HG02943 (cell line): ENCODE data around the gene PRKCH.

ENCODE experiments used
- ATAC-seq: cut with Tn5 transposase; IDR thresholded peaks from one replicate; pipeline ENCODE4 v1.9.1; 2021; ENCODE audit warnings: mild to moderate bottlenecking, low read depth, moderate library complexity; ENCODE audit not compliant: unreplicated experiment

PRKCH gene

GRCh38 chr14:61417883-61418455 lies 96.6 kb downstream of the PRKCH start:
- no peak for ATAC-seq

- ATAC-seq, result no peak
Observed at GRCh38 chr14:61418746-61419145, 97.4 kb downstream of the PRKCH start.

GRCh38 chr14:61419201-61419600 lies 97.8 kb downstream of the PRKCH start:
- ATAC-seq, result no peak

GRCh38 chr14:61420326-61420725 lies 98.9 kb downstream of the PRKCH start:
- no peak for ATAC-seq

- ATAC-seq, result no peak
Observed at GRCh38 chr14:61421212-61421923, 100.0 kb downstream of the PRKCH start.

- no peak for ATAC-seq
Observed at GRCh38 chr14:61426048-61426447, 104.7 kb downstream of the PRKCH start.

- no peak for ATAC-seq
Observed at GRCh38 chr14:61428261-61428660, 106.9 kb downstream of the PRKCH start.

- ATAC-seq, result no peak
Observed at GRCh38 chr14:61429316-61429715, 107.9 kb downstream of the PRKCH start.

GRCh38 chr14:61430066-61430757 lies 108.8 kb downstream of the PRKCH start:
- ATAC-seq, result no peak

- ATAC-seq, result no peak
Observed at GRCh38 chr14:61433169-61433568, 111.8 kb downstream of the PRKCH start.

GRCh38 chr14:61433828-61434227 lies 112.4 kb downstream of the PRKCH start:
- no peak for ATAC-seq

GRCh38 chr14:61434311-61434710 lies 112.9 kb downstream of the PRKCH start:
- no peak for ATAC-seq

GRCh38 chr14:61435563-61436337 lies 114.4 kb downstream of the PRKCH start:
- ATAC-seq, result no peak

- no peak for ATAC-seq
Observed at GRCh38 chr14:61437381-61437780, 116.0 kb downstream of the PRKCH start.

GRCh38 chr14:61438036-61438435 lies 116.7 kb downstream of the PRKCH start:
- ATAC-seq, result no peak

- ATAC-seq, result no peak
Observed at GRCh38 chr14:61438497-61438859, 117.1 kb downstream of the PRKCH start.

- ATAC-seq, result no peak
Observed at GRCh38 chr14:61438860-61439765, 117.7 kb downstream of the PRKCH start.

- no peak for ATAC-seq
Observed at GRCh38 chr14:61439779-61440418, 118.5 kb downstream of the PRKCH start.

- ATAC-seq, result no peak
Observed at GRCh38 chr14:61443481-61443880, 122.1 kb downstream of the PRKCH start.
